ENCODE measurements around the gene ZNF555.
"Not testable (repeated sequence)": the region's sequence is repeated elsewhere in the genome, so short reads cannot be mapped to it uniquely, and the experiment has no call there.

ZNF555 gene

GRCh38 chr19:2858864-2859263 is 17.6 kb downstream of the ZNF555 start:
- H3K27me3 ChIP-seq (ENCODE audit: control insufficient read depth, insufficient read depth, low read length): no peaks in the 10 kb centered on the region
- H3K36me3 ChIP-seq (ENCODE audit: insufficient read depth, low read length): peaks cover 16% of the 10 kb centered on the region
- no peak overlapping the region for H3K4me3 ChIP-seq (ENCODE audit: low read length)
- no peak overlapping the region for H3K9ac ChIP-seq (ENCODE audit: low read depth, low read length)
- H3K9me3 ChIP-seq (replicated peaks; ENCODE audit: low read length): peaks cover 7% of the 10 kb centered on the region
- H3K4me2 ChIP-seq (ENCODE audit: low read length): no peak overlapping the region
- H3K4me1 ChIP-seq (ENCODE audit: control insufficient read depth, insufficient read depth, low read length): no peaks in the 10 kb centered on the region

DNA sequence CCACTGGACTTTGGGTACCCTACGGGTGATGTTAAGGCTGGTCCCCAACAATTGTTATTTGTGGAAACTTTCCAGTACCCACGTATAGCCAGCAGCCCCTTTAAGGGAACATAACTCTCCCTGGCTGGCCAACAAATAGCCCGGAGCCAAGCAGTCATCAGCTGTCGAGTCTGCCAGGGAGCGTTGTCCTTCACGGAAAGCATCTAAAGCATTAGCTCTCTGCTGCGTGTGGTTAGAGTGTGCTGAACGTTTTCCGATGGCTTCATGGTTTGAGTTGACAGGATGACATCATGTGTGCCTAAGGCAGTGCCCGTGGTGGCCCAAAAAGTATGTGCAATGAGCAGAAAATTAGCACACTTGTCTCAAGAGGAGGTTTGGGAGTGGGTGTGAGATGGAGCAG is 22.5 kb downstream of the ZNF555 start:
- H3K4me1 ChIP-seq (ENCODE audit: control insufficient read depth, insufficient read depth, low read length): peaks cover 4% of the 10 kb centered on the region
- H3K27me3 ChIP-seq (ENCODE audit: control insufficient read depth, insufficient read depth, low read length): no peaks in the 10 kb centered on the region
- no peaks in the 10 kb centered on the region for H3K36me3 ChIP-seq (ENCODE audit: insufficient read depth, low read length)
- H3K4me2 ChIP-seq (ENCODE audit: low read length): no peak overlapping the region
- H3K9ac ChIP-seq (ENCODE audit: low read depth, low read length): no peak overlapping the region
- no peak overlapping the region for H3K4me3 ChIP-seq (ENCODE audit: low read length)
- no peaks in the 10 kb centered on the region for H3K9me3 ChIP-seq (replicated peaks; ENCODE audit: low read length)

DNA sequence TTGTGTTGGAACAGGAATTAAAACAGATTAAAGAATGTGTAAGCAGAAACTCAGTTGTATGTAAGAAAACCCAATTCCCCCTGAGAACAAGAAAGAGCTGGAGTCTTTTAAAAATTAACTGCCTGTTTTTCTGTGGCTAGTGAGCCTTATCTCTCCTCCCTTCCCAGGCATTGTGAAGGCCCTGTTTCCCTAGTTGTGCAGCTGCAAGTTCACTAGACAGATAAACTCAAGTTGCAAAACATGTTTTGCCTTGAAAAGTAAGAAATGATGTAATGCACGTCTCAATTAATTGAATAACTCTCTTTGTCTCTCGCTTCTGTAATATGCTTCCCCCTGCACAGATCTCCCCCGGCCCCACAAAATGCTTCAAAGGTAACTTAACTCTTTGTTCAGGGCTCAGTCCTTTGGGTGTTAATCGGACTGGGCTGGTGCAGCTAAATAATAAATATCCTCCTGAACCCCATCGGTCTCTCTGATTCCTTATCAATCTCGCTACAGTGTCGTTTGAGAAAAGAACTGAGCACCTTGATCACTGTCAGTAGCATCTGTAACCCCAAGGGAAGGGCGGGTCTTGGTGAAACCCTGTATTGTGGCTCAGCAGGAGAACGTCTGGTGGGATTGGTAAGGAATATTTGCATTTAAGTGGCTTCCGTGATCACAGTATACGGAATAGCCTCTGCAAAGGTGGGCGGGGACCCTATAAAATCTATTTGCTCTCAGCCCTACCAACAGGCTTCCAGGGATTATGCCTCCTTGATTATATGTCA is 24.2 kb downstream of the ZNF555 start:
- no peaks in the 10 kb centered on the region for H3K9me3 ChIP-seq (replicated peaks; ENCODE audit: low read length)
- no peak overlapping the region for H3K9ac ChIP-seq (ENCODE audit: low read depth, low read length)
- no peak overlapping the region for H3K4me2 ChIP-seq (ENCODE audit: low read length)
- H3K36me3 ChIP-seq (ENCODE audit: insufficient read depth, low read length): peaks cover 3% of the 10 kb centered on the region
- H3K27me3 ChIP-seq (ENCODE audit: control insufficient read depth, insufficient read depth, low read length): no peaks in the 10 kb centered on the region
- H3K4me1 ChIP-seq (ENCODE audit: control insufficient read depth, insufficient read depth, low read length): peaks cover 4% of the 10 kb centered on the region
- H3K4me3 ChIP-seq (ENCODE audit: low read length): no peak overlapping the region

DNA sequence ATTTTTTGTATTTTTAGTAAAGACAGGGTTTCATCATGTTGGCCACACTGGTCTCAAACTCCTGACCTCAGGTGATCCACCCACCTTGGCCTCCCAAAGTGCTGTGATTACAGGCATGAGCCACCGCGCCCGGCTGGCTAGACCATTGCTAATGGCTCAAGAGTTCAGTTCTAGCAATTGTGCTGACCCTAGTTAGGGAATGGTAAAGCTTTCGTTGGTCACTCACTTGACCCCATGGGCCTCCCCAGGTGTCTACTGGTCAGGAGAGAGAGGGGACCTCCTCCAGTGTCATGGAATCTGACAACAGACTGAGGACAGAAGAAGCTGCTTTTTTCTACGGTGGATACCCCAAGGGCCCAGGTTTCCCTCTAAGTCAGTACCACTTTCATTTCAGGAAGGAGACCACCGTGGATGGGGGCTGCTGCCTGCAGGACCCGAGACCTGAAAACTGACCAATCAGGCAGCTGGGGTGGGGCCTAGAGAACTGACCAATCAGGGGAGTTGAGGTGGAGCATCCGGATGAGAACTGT is 25.3 kb downstream of the ZNF555 start:
- no peaks in the 10 kb centered on the region for H3K9me3 ChIP-seq (replicated peaks; ENCODE audit: low read length)
- H3K4me3 ChIP-seq (ENCODE audit: low read length): peak overlapping the region; percentile 93
- no peak overlapping the region for H3K9ac ChIP-seq (ENCODE audit: low read depth, low read length)
- H3K4me1 ChIP-seq (ENCODE audit: control insufficient read depth, insufficient read depth, low read length): peaks cover 4% of the 10 kb centered on the region
- peak overlapping the region; percentile 89 for H3K4me2 ChIP-seq (ENCODE audit: low read length)
- peaks cover 3% of the 10 kb centered on the region for H3K36me3 ChIP-seq (ENCODE audit: insufficient read depth, low read length)
- H3K27me3 ChIP-seq (ENCODE audit: control insufficient read depth, insufficient read depth, low read length): no peaks in the 10 kb centered on the region

- H3K4me2 ChIP-seq (ENCODE audit: low read length): peak within 1 kb of the TSS; percentile 89
- H3K9me3 ChIP-seq (replicated peaks; ENCODE audit: low read length): no peaks in the 10 kb centered on the region
- no peaks in the 10 kb centered on the region for H3K27me3 ChIP-seq (ENCODE audit: control insufficient read depth, insufficient read depth, low read length)
- peaks cover 4% of the 10 kb centered on the region for H3K4me1 ChIP-seq (ENCODE audit: control insufficient read depth, insufficient read depth, low read length)
- H3K4me3 ChIP-seq (ENCODE audit: low read length): peak within 1 kb of the TSS; percentile 93
- H3K36me3 ChIP-seq (ENCODE audit: insufficient read depth, low read length): peaks cover 3% of the 10 kb centered on the region
- H3K9ac ChIP-seq (ENCODE audit: low read depth, low read length): peak within 1 kb of the TSS; percentile 74
Observed at GRCh38 chr19:2867025-2867991, 26.0 kb downstream of the ZNF555 start, which contains the start of gene ZNF556. ZNF556 (plus strand) TSS chr19:2867335; CDS start chr19:2867422, 87 bp downstream.

- Histone ChIP-seq H3K36me3 (ENCODE audit: insufficient read depth, low read length) (peaks cover 10% of the 10 kb centered on the region), H3K4me1 (ENCODE audit: control insufficient read depth, insufficient read depth, low read length) (peaks cover 4% of the 10 kb centered on the region), H3K4me3 (ENCODE audit: low read length) (no peak overlapping the region), H3K9me3 (replicated peaks; ENCODE audit: low read length) (no peaks in the 10 kb centered on the region), H3K27me3 (ENCODE audit: control insufficient read depth, insufficient read depth, low read length) (no peaks in the 10 kb centered on the region), H3K4me2 (ENCODE audit: low read length) (no peak overlapping the region), H3K9ac (ENCODE audit: low read depth, low read length) (no peak overlapping the region)
Observed at GRCh38 chr19:2869618-2870017, 28.3 kb downstream of the ZNF555 start.

- not testable (repeated sequence) for H3K9ac ChIP-seq (ENCODE audit: low read depth, low read length); H3K9me3 ChIP-seq (replicated peaks; ENCODE audit: low read length); H3K4me2 ChIP-seq (ENCODE audit: low read length); H3K4me1 ChIP-seq (ENCODE audit: control insufficient read depth, insufficient read depth, low read length); H3K4me3 ChIP-seq (ENCODE audit: low read length); H3K27me3 ChIP-seq (ENCODE audit: control insufficient read depth, insufficient read depth, low read length)
- H3K36me3 ChIP-seq (ENCODE audit: insufficient read depth, low read length): peaks cover 28% of the 10 kb centered on the region
Observed at GRCh38 chr19:2872175-2872574, 30.9 kb downstream of the ZNF555 start.

DNA sequence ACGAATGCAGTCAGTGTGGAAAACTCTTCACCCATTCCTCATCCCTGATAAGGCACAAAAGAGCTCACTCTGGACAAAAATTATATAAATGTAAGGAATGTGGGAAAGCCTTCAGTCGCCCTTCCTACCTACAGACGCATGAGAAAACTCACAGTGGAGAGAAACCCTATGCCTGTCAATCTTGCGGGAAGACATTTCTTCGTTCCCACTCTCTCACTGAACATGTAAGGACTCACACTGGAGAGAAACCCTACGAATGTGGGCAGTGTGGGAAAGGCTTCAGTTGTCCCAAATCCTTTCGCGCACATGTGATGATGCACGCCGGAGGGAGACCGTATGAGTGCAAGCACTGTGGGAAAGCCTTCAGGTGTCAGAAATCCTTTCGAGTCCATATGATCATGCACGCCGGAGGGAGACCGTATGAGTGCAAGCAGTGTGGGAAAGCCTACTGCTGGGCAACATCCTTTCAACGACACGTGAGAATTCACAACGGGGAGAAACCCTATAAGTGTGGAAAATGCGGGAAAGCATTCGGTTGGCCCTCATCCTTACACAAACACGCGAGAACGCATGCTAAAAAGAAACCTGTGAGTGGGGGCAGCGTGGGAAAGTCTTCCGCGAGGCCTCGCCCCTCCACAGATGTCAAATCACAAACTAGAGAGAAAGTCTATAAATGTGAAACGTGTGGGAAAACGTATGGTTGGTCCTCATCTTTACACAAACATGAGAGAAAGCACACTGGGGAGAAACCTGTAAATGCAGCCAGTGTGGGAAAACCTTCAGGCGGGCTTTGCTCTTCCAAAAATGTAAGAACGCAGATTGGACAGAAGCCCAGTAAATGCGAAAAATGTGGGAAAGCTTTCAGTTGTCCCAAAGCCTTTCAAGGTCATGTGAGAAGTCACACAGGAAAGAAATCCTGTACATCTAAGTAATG is 36.4 kb downstream of the ZNF555 start:
- H3K4me3 ChIP-seq (ENCODE audit: low read length): no peak overlapping the region
- H3K9me3 ChIP-seq (replicated peaks; ENCODE audit: low read length): peaks cover 18% of the 10 kb centered on the region

DNA sequence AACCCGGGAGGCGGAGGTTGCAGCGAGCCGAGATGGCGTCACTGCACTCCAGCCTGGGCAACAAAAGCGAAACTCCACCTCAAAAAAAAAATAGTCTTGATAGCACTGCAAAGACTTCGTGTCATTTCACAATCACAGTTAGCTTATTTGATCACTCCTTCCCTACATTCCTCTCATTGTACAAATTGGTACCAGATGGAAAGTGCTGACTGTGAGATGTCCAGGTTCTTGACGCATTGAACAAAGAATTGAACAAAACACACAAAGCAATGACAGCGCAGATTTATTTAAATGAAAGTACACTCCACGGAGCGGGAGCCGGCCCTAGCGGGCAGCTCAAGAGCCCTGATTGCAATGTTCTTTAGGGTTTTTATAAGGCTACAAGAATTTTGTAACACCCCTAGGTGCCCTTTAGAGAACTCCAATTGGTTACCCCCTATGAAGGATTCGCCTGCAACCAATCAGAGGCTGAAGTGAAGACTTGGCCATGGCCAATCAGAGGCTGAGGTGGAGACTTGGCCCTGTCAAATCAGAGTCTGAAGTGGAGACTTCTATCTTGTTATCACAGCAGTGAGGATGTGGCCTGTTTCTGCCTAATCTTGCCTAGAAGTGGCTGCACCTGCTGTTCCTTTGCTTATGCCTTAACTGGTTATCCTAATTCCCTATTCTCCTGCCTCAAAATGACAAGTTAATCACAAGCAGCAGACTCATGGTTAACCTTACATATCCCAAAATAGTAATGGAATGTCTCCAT is 42.6 kb downstream of the ZNF555 start:
- H3K27me3 ChIP-seq (ENCODE audit: control insufficient read depth, insufficient read depth, low read length): no peaks in the 10 kb centered on the region
- no peak overlapping the region for H3K4me2 ChIP-seq (ENCODE audit: low read length)
- H3K9me3 ChIP-seq (replicated peaks; ENCODE audit: low read length): peaks cover 4% of the 10 kb centered on the region
- H3K4me3 ChIP-seq (ENCODE audit: low read length): no peak overlapping the region
- H3K36me3 ChIP-seq (ENCODE audit: insufficient read depth, low read length): peaks cover 3% of the 10 kb centered on the region
- no peak overlapping the region for H3K9ac ChIP-seq (ENCODE audit: low read depth, low read length)
- peaks cover 3% of the 10 kb centered on the region for H3K4me1 ChIP-seq (ENCODE audit: control insufficient read depth, insufficient read depth, low read length)

More for the DNA sequence above, 36.4 kb downstream of the ZNF555 start:
- Histone ChIP-seq H3K36me3 (ENCODE audit: insufficient read depth, low read length) (peaks cover 38% of the 10 kb centered on the region), H3K27me3 (ENCODE audit: control insufficient read depth, insufficient read depth, low read length) (no peaks in the 10 kb centered on the region), H3K9ac (ENCODE audit: low read depth, low read length) (no peak overlapping the region), H3K4me2 (ENCODE audit: low read length) (no peak overlapping the region), H3K4me1 (ENCODE audit: control insufficient read depth, insufficient read depth, low read length) (no peaks in the 10 kb centered on the region)

DNA sequence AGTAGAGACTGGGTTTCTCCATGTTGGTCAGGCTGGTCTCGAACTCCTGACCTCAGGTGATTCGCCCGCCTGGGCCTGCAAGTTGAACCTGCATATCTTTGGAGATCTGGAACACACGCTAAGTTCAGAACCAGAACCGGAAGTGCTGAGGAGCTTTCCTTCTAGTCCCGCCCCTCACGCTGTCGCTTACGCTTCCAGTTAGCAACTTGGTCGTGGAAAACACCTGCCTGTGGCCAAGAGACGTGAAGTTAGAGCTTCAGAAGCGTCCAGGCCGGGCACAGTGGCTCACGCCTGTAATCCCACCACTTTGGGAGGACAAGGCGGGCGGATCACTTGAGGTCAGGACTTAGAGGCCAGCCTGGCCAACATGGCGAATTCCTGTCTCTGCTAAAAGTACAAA is 44.5 kb downstream of the ZNF555 start:
- H3K4me1 ChIP-seq (ENCODE audit: control insufficient read depth, insufficient read depth, low read length): peaks cover 3% of the 10 kb centered on the region
- H3K4me2 ChIP-seq (ENCODE audit: low read length): no peak overlapping the region
- H3K9ac ChIP-seq (ENCODE audit: low read depth, low read length): no peak overlapping the region
- H3K4me3 ChIP-seq (ENCODE audit: low read length): no peak overlapping the region
- no peaks in the 10 kb centered on the region for H3K36me3 ChIP-seq (ENCODE audit: insufficient read depth, low read length)
- no peaks in the 10 kb centered on the region for H3K27me3 ChIP-seq (ENCODE audit: control insufficient read depth, insufficient read depth, low read length)
- H3K9me3 ChIP-seq (replicated peaks; ENCODE audit: low read length): no peaks in the 10 kb centered on the region

Measured in skeletal muscle satellite cell (primary cell).